IMR-90 (cell line): ENCODE results near the gene FCGR3B. TPM values are rescaled to one million over a fixed set of nuclear protein-coding genes. Genes with fewer than 3 reads are reported as not detected.

ENCODE experiments used
- ATAC-seq: fragments of 200-7000 bp; cut with Tn5 transposase; 2 replicates; pipeline ENCODE4 v1.9.1; 2020; ENCODE audit warnings: low read depth, mild to moderate bottlenecking, moderate library complexity
- BruUV-seq: library from RNA; stranded (reverse); fragments of 400-500 nt; replicated peaks from 2 replicates; lab custom pipeline; 2021; lab: Mats Ljungman, UMichigan
- CTCF ChIA-PET: fragments of 300-600 bp; formaldehyde crosslinking; extraction: SDS; loops from one replicate; lab custom pipeline; 2021; ENCODE audit warnings: antibody characterized with exemption; lab: Yijun Ruan, JAX
- POLR2A ChIA-PET: fragments of 300-600 bp; sonication (Branson Sonifier 250); formaldehyde crosslinking; loops from one replicate; lab custom pipeline; 2022; ENCODE audit warnings: antibody characterized with exemption; ENCODE audit not compliant: unreplicated experiment; lab: Charles Lee
- DNase-seq: peaks from one replicate; pipeline ENCODE4 v3.0.0; 2013
- H2AFZ ChIP-seq: replicated peaks from 2 replicates; pipeline ENCODE3; 2013; ENCODE audit warnings: low read length, mild to moderate bottlenecking; ENCODE audit not compliant: poor library complexity
- H2AK5ac ChIP-seq: 2 replicates; pipeline ENCODE4 v1.6.1; 2013; ENCODE audit warnings: low read depth, low read length, inconsistent platforms
- H2AK9ac ChIP-seq: replicated peaks from 2 replicates; pipeline ENCODE3; 2013; ENCODE audit warnings: mild to moderate bottlenecking, low read depth, low read length, moderate library complexity; ENCODE audit not compliant: poor library complexity
- H2BK120ac ChIP-seq: 2 replicates; pipeline ENCODE4 v1.6.1; 2013; ENCODE audit warnings: low read depth, low read length, inconsistent platforms
- H2BK15ac ChIP-seq: 3 replicates; pipeline ENCODE4 v1.6.1; 2013; ENCODE audit warnings: low read depth, low read length, inconsistent platforms
- H2BK20ac ChIP-seq: 2 replicates; pipeline ENCODE4 v1.6.1; 2013; ENCODE audit warnings: low read depth, mild to moderate bottlenecking, inconsistent platforms, low read length, moderate library complexity
- H2BK5ac ChIP-seq: 2 replicates; pipeline ENCODE4 v1.6.1; 2013; ENCODE audit warnings: mild to moderate bottlenecking, low read depth, low read length, inconsistent platforms; ENCODE audit not compliant: poor library complexity, severe bottlenecking
- H3K14ac ChIP-seq: replicated peaks from 2 replicates; pipeline ENCODE4 v1.6.1; 2013; ENCODE audit warnings: low read depth, low read length, inconsistent platforms
- H3K18ac ChIP-seq: 2 replicates; pipeline ENCODE4 v1.6.1; 2013; ENCODE audit warnings: low read depth, low read length, control low read depth
- H3K23ac ChIP-seq: 2 replicates; pipeline ENCODE4 v1.6.1; 2013; ENCODE audit warnings: low read depth, low read length, inconsistent platforms
- H3K27ac ChIP-seq: 2 replicates; pipeline ENCODE4 v1.5.1; 2013; ENCODE audit warnings: mild to moderate bottlenecking, control low read depth, low read length; ENCODE audit not compliant: insufficient read depth
- H3K27me3 ChIP-seq: 2 replicates; pipeline ENCODE4 v1.6.1; 2013; ENCODE audit warnings: low read length; ENCODE audit not compliant: control insufficient read depth, insufficient read depth
- H3K36me3 ChIP-seq: 2 replicates; pipeline ENCODE4 v1.6.1; 2013; ENCODE audit warnings: low read length, mixed read lengths; ENCODE audit not compliant: control insufficient read depth, insufficient read depth
- H3K4ac ChIP-seq: 2 replicates; pipeline ENCODE4 v1.6.1; 2013; ENCODE audit warnings: low read depth, low read length, inconsistent platforms
- H3K4me1 ChIP-seq: 2 replicates; pipeline ENCODE4 v1.6.1; 2013; ENCODE audit warnings: low read length, mixed read lengths; ENCODE audit not compliant: control insufficient read depth, insufficient read depth
- H3K4me2 ChIP-seq: 2 replicates; pipeline ENCODE4 v1.6.1; 2013; ENCODE audit warnings: low read depth, mild to moderate bottlenecking, control low read depth, low read length, moderate library complexity
- H3K4me3 ChIP-seq: 2 replicates; pipeline ENCODE4 v1.5.1; 2013; ENCODE audit warnings: low read depth, mild to moderate bottlenecking, control low read depth, low read length, moderate library complexity; ENCODE audit not compliant: insufficient read depth
- H3K56ac ChIP-seq: 2 replicates; pipeline ENCODE4 v1.6.1; 2013; ENCODE audit warnings: low read length, inconsistent platforms; ENCODE audit not compliant: insufficient read depth; ENCODE audit errors: extremely low read depth
- H3K79me1 ChIP-seq, 2 experiments: 2 replicates each; pipeline ENCODE4 v1.6.1; 2013; ENCODE audit warnings: low read length in 2 of 2, inconsistent platforms in 1 of 2, low read depth in 1 of 2
- H3K9ac ChIP-seq: 2 replicates; pipeline ENCODE4 v1.6.1; 2013; ENCODE audit warnings: low read depth, low read length, control low read depth
- H3K9me1 ChIP-seq: 2 replicates; pipeline ENCODE4 v1.6.1; 2013; ENCODE audit warnings: low read length, inconsistent platforms; ENCODE audit not compliant: insufficient read depth
- H3K9me3 ChIP-seq: 2 replicates; pipeline ENCODE4 v1.6.1; 2013; ENCODE audit warnings: low read length; ENCODE audit not compliant: control insufficient read depth, insufficient read depth
- H4K20me1 ChIP-seq: 2 replicates; pipeline ENCODE4 v1.6.1; 2013; ENCODE audit warnings: low read length, inconsistent platforms; ENCODE audit not compliant: insufficient read depth
- H4K5ac ChIP-seq: 2 replicates; pipeline ENCODE4 v1.6.1; 2013; ENCODE audit warnings: mild to moderate bottlenecking, low read depth, low read length, control low read depth
- H4K8ac ChIP-seq, 2 experiments: 2 replicates each; pipeline ENCODE4 v1.6.1; 2013; ENCODE audit warnings: low read depth in 2 of 2, low read length in 2 of 2, control low read depth in 1 of 2, inconsistent platforms in 1 of 2
- H4K91ac ChIP-seq: 2 replicates; pipeline ENCODE4 v1.6.1; 2013; ENCODE audit warnings: low read depth, low read length, inconsistent platforms; ENCODE audit not compliant: insufficient read depth
- FOS ChIP-seq: fragments of 150-350 bp; IDR thresholded peaks from 2 replicates; pipeline ENCODE4 v1.6.1; 2016; ENCODE audit warnings: low read depth, low read length
- MAZ ChIP-seq: IDR thresholded peaks from 2 replicates; pipeline ENCODE4 v1.6.1; 2012; ENCODE audit warnings: low read depth, mild to moderate bottlenecking, low read length, improper control_type of control experiment, moderate library complexity, borderline replicate concordance
- RCOR1 ChIP-seq: IDR thresholded peaks from 2 replicates; pipeline ENCODE4 v1.6.1; 2012; ENCODE audit warnings: mild to moderate bottlenecking, low read length, improper control_type of control experiment; ENCODE audit not compliant: insufficient replicate concordance
- RFX5 ChIP-seq: IDR thresholded peaks from 2 replicates; pipeline ENCODE4 v1.8.0; 2012; ENCODE audit warnings: low read depth, mild to moderate bottlenecking, low read length, moderate library complexity
- SMC3 ChIP-seq: fragments of 150-350 bp; IDR thresholded peaks from 2 replicates; pipeline ENCODE4 v1.6.1; 2016; ENCODE audit warnings: low read depth, mild to moderate bottlenecking, antibody characterized with exemption, low read length, moderate library complexity
- WGBS, 2 experiments: methylation state at CpG; one replicate each; pipeline versions ENCODE4 v1.1.5 to v1.1.7; 2013; ENCODE audit warnings: missing lambda C conversion rate in 2 of 2; ENCODE audit not compliant: insufficient read length in 1 of 2; ENCODE audit errors: extremely low coverage in 2 of 2; 5-methylcytosine and 5-hydroxymethylcytosine counted together
- dilution Hi-C: fragments of 300-500 bp; cut with HindIII; formaldehyde crosslinking; loops from one replicate; pipeline ENCODE4 v1.14.3; 2018; ENCODE audit warnings: low sequenced_read_pairs; ENCODE audit not compliant: unreplicated experiment
- in situ Hi-C: fragments of 300-500 bp; cut with MboI; formaldehyde crosslinking; loops from 3 replicates; pipeline ENCODE4 v1.14.3; 2019; ENCODE audit warnings: low sequenced_read_pairs, inconsistent platforms, mixed read lengths
- intact Hi-C: fragments of 100-400 bp; cut with micrococcal nuclease; formaldehyde crosslinking; loops from 2 replicates; pipeline ENCODE4 v1.10.0; 2022
- polyA plus RNA-seq, 3 experiments: library from polyadenylated mRNA; depleted of rRNA; stranded (reverse); fragments of >200 nt; gene quantifications; 2 replicates each; pipeline ENCODE4 v1.2.3, GENCODE V29; 2012; ENCODE audit warnings: low replicate concordance in 1 of 3
- total RNA-seq: library from RNA; depleted of rRNA; stranded (reverse); fragments of >200 nt; gene quantifications from 2 replicates; pipeline ENCODE4 v1.2.3, GENCODE V29; 2012
- TF ChIP-seq, protein P1 (sequence below): fragments of 150-350 bp; IDR thresholded peaks from 2 replicates; pipeline ENCODE4 v1.6.1; 2017; ENCODE audit warnings: mild to moderate bottlenecking, antibody characterized with exemption, low read length, low read depth
- TF ChIP-seq, protein P2 (sequence below): conservative IDR thresholded peaks from 2 replicates; pipeline ENCODE4 v1.5.1; 2012; ENCODE audit warnings: mild to moderate bottlenecking, low read depth, low read length, improper control_type of control experiment

FCGR3B gene
- total and polyA plus RNA-seq, 2 of the 4 experiments (the other 2 are of a cell fraction) = not detected

DNA sequence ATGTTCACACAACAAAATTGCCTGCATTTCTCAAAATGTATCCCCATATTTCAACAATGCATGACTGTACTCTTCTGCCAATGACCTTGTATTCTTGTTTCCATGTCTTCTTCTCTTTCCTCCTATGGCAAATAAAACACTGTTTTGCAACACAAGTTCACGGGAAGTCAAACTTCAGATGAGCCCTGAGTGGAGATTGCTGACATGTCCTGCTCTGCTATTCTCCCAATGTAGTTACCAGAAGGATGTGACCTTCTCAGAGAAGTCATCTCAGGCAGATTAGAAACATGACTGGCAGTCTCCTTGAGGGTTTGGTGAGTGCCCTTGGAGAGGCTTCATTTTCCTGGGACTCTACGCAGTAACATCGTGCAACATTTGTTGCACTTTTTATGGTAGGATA lies 47.5 kb upstream of the FCGR3B start:
- Histone ChIP-seq H2AK9ac (no peak overlapping the region), H3K9me3 (no peaks in the 10 kb centered on the region), H2AK5ac (no peak overlapping the region), H3K56ac (no peak overlapping the region), H4K20me1 (no peaks in the 10 kb centered on the region), H3K23ac (no peak overlapping the region), H3K18ac (no peak overlapping the region), H3K4me2 (no peak overlapping the region), H3K4ac (no peak overlapping the region), H3K27me3 (peaks cover 5% of the 10 kb centered on the region), H4K91ac (no peak overlapping the region), H2BK15ac (no peak overlapping the region), H2AFZ (no peak overlapping the region), H4K5ac (no peak overlapping the region), H3K36me3 (no peaks in the 10 kb centered on the region), H3K9ac (no peak overlapping the region), H2BK120ac (no peak overlapping the region), H2BK5ac (no peak overlapping the region), H3K14ac (no peak overlapping the region), H3K4me3 (no peak overlapping the region), H3K27ac (no peak overlapping the region), H2BK20ac (no peak overlapping the region), H4K8ac (no peak overlapping the region), H3K9me1 (no peaks in the 10 kb centered on the region), H3K4me1 (no peaks in the 10 kb centered on the region), H3K79me1 (no peaks in the 10 kb centered on the region)
- in situ Hi-C loops (no loop called here), intact Hi-C loops (no loop called here), dilution Hi-C loops (no loop called here)
- ATAC-seq (no peak), DNase-seq (no peak)
- TF ChIP-seq SMC3 = no peak
- TF ChIP-seq, protein P1, sequence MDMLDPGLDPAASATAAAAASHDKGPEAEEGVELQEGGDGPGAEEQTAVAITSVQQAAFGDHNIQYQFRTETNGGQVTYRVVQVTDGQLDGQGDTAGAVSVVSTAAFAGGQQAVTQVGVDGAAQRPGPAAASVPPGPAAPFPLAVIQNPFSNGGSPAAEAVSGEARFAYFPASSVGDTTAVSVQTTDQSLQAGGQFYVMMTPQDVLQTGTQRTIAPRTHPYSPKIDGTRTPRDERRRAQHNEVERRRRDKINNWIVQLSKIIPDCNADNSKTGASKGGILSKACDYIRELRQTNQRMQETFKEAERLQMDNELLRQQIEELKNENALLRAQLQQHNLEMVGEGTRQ = no peak
- TF ChIP-seq RCOR1 = no peak
- TF ChIP-seq, protein P2, sequence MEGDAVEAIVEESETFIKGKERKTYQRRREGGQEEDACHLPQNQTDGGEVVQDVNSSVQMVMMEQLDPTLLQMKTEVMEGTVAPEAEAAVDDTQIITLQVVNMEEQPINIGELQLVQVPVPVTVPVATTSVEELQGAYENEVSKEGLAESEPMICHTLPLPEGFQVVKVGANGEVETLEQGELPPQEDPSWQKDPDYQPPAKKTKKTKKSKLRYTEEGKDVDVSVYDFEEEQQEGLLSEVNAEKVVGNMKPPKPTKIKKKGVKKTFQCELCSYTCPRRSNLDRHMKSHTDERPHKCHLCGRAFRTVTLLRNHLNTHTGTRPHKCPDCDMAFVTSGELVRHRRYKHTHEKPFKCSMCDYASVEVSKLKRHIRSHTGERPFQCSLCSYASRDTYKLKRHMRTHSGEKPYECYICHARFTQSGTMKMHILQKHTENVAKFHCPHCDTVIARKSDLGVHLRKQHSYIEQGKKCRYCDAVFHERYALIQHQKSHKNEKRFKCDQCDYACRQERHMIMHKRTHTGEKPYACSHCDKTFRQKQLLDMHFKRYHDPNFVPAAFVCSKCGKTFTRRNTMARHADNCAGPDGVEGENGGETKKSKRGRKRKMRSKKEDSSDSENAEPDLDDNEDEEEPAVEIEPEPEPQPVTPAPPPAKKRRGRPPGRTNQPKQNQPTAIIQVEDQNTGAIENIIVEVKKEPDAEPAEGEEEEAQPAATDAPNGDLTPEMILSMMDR = no peak
- TF ChIP-seq MAZ = no peak
- TF ChIP-seq FOS = no peak
- TF ChIP-seq RFX5 = no peak
- WGBS, 2 experiments = no CpG with 5 or more reads among the region's 3 CpGs
- ChIA-PET POLR2A (no interaction called here), CTCF (no interaction called here)
- BruUV-seq = no TSS peak
